ENCODE measurements around the gene TCF25. TPM values are rescaled to one million over a fixed set of nuclear protein-coding genes. Genes with fewer than 3 reads are reported as not detected.
"Not testable (repeated sequence)": the region's sequence is repeated elsewhere in the genome, so short reads cannot be mapped to it uniquely, and the experiment has no call there.

Gene TCF25
- total and polyA plus RNA-seq, 8 donors, result 147 to 189 (median 160) TPM

DNA sequence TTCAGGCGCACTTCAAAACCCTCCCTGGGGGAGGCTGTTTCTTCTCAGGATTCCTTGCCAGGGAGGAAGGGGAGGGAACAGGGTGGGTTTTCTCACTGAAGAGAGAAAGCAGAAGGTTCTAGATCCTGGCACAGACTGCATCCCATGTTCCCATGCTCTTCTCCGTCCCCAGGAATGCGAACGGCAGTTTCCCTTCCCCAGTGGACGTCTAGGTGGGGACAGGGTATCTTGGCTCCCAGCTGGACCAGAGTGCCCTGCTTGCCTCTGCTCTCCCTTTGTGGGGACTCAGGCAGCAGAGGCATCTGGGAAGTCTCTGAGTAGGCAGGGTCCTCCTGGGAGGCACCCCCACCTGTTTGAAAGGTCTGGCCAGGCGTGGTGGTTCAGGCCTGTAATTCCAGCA lies 3.0 kb upstream of the TCF25 start:
- Histone ChIP-seq H3K4me1 (peaks cover 14 to 19% of the 10 kb centered on the region in 2 donors), H3K9me3 (peaks cover 0 to 10% of the 10 kb centered on the region in 2 donors), H3K27me3 (no peaks in the 10 kb centered on the region), H3K4me3 (no peak overlapping the region), H3K27ac (no peak overlapping the region), H3K36me3 (no peaks in the 10 kb centered on the region)
- no peak for DNase-seq
- TF ChIP-seq, protein P1, sequence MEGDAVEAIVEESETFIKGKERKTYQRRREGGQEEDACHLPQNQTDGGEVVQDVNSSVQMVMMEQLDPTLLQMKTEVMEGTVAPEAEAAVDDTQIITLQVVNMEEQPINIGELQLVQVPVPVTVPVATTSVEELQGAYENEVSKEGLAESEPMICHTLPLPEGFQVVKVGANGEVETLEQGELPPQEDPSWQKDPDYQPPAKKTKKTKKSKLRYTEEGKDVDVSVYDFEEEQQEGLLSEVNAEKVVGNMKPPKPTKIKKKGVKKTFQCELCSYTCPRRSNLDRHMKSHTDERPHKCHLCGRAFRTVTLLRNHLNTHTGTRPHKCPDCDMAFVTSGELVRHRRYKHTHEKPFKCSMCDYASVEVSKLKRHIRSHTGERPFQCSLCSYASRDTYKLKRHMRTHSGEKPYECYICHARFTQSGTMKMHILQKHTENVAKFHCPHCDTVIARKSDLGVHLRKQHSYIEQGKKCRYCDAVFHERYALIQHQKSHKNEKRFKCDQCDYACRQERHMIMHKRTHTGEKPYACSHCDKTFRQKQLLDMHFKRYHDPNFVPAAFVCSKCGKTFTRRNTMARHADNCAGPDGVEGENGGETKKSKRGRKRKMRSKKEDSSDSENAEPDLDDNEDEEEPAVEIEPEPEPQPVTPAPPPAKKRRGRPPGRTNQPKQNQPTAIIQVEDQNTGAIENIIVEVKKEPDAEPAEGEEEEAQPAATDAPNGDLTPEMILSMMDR (IDR thresholded peaks at IDR 0.05), result no peak
- intact Hi-C loops (cut with DNase I), result no loop called here
- no peak for ATAC-seq

DNA sequence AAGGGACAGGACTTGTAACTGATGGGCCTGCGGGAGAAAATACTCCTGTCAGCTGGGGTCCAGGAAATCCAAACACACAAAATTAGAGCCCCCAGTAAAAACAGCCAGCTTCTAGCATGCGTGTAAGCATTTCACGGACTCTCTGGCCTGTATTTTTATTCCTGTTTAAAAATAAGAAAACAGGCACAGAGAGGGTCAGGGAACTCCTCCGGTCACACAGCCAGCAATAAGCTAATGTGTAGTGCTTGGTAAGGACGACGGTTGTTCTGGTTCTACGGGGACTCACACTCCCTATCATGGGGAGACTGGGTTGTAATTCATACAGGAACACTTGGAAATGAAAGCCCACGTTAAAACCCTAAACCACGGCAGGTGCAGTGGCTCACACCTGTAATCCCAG lies 1.5 kb upstream of the TCF25 start:
- DNase-seq, result no peak
- no peak for ATAC-seq
- Histone ChIP-seq H3K36me3 (peaks cover 0 to 9% of the 10 kb centered on the region in 2 donors), H3K4me1 (peaks cover 14 to 19% of the 10 kb centered on the region in 2 donors), H3K4me3 (no peak overlapping the region), H3K27me3 (no peaks in the 10 kb centered on the region), H3K27ac (no peak overlapping the region), H3K9me3 (peaks cover 0 to 10% of the 10 kb centered on the region in 2 donors)
- TF ChIP-seq, protein P1 (IDR thresholded peaks at IDR 0.05), result no peak
- intact Hi-C loops (cut with DNase I), result no loop called here

DNA sequence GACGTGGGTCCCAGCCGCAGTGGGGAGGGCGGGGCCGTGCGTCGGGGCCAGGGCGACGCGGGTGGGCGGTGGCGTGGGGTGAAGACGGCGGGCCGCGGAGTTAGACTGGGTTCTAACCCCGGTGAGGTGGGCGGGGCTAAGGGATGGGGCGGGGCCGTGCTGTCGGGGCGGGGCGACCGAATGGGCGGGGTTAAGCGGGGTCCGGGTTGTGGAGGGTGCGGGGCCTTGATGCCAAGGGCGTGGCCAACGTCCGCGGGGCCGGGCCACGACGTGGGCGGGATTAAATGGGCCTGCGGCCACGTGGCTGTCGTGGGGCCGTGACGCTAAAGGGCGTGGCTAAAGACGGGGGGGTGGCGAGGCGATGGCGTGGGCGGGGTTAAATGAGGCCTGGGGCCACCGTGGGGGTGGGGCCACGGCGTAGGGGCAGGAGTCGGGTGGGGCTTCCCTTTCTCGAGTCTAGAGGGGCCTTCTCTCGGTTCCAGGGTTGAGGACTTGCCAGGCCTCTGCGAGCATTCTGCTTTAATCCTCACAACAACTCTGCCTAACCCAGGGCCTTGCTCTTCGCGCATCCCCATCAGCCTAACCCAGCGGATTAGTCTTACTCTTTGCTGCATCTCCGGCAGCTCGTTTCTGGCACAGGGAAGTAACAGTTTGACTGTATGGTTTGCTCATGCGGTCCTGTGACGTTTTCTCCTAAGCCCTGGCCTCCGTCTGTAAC lies 739 bp downstream of the TCF25 start:
- Histone ChIP-seq H3K36me3 (peaks cover 0 to 26% of the 10 kb centered on the region in 2 donors), H3K27ac (peak overlapping the region; percentile 99), H3K4me1 (peaks cover 14 to 19% of the 10 kb centered on the region in 2 donors), H3K4me3 (peak overlapping the region; percentile 80 to 88), H3K27me3 (no peaks in the 10 kb centered on the region), H3K9me3 (no peaks in the 10 kb centered on the region)
- peak; percentile 91 for ATAC-seq
- TF ChIP-seq, protein P1 (IDR thresholded peaks at IDR 0.05), result no peak
- intact Hi-C loops (cut with DNase I), result no loop called here
- peak; percentile 92 to 99 (median 97) for DNase-seq

DNA sequence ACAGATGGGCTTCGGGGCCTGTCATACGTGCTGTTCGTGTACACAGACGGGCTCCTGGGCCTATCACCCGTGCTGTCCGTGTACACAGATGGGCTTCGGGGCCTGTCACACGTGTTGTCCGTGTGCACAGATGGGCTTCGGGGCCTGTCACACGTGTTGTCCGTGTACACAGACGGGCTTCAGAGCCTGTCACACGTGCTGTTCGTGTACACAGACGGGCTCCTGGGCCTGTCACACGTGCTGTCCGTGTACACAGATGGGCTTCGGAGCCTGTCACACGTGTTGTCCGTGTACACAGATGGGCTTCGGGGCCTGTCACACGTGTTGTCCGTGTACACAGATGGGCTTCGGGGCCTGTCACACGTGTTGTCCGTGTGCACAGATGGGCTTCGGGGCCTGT lies 5.7 kb downstream of the TCF25 start:
- intact Hi-C loops (cut with DNase I); DNase-seq; H3K9me3 ChIP-seq: not testable (repeated sequence)

DNA sequence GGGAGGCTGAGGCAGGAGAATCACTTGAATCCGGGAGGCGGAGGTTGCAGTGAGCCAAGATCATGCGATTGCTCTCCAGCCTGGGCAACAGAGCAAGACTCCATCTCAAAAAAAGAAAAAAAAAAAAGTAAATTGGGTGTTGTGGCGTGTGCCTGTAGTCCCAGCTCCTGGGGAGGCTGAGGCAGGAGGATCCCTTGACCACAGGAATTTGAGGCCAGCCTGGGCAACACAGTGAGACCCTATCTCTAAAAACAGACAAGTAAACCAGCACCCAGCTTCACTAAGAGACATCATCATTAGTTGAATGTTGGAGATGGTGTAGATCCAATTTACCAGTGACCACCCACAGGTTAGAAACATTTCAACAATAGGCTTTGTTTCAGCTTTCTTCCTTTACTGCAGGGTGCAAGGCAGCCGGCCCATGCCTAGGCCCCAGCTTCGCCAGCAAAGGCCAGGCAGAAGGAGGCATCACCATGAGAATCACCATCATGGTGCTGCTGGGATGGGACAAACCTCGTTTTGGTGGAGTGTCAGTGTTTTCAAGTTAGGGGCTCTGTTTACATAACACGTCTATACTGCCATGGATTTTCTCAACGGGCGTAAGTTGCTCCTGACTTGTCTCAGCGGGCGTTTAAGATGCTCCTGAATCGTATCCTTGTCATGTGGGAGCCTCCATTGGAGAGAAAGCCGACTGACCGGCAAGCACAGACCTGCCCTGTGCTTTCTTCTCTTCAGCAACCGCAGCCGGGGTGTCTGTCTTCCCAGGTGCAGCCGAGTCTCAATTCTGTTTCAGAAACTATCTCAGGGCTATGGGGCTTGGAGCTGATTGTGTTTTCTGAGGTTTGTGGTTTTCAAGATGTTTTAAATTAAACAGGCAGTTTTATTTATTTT lies 7.3 kb downstream of the TCF25 start:
- no peaks in the 10 kb centered on the region for H3K27me3 ChIP-seq
- no peak overlapping the region for H3K4me3 ChIP-seq
- ATAC-seq (no peak), DNase-seq (no peak)
- peaks cover 6 to 82% of the 10 kb centered on the region in 2 donors for H3K36me3 ChIP-seq
- H3K9me3 ChIP-seq, result no peaks in the 10 kb centered on the region
- no peak overlapping the region for H3K27ac ChIP-seq
- intact Hi-C loops (cut with DNase I), result no loop called here
- H3K4me1 ChIP-seq, result no peaks in the 10 kb centered on the region
- TF ChIP-seq, protein P1 (IDR thresholded peaks at IDR 0.05), result no peak

More for the DNA sequence above, 5.7 kb downstream of the TCF25 start:
- H3K36me3 ChIP-seq, result peaks cover 6 to 70% of the 10 kb centered on the region in 2 donors
- not testable (repeated sequence) for H3K27me3 ChIP-seq, H3K4me1 ChIP-seq, ATAC-seq, H3K27ac ChIP-seq, H3K4me3 ChIP-seq
